IPS-NIHi7 (cell line): ENCODE measurements around the gene ADAMTS2.

Experiments used
- DNase-seq: peaks from one replicate; pipeline ENCODE4 v3.0.0; 2012; ENCODE audit warnings: mixed read lengths; ENCODE audit errors: extremely low spot score

ADAMTS2 gene

GRCh38 chr5:179160584-179160983, 184.7 kb downstream of the ADAMTS2 start:
- DNase-seq, result no peak

GRCh38 chr5:179158556-179158955, 186.7 kb downstream of the ADAMTS2 start:
- DNase-seq, result no peak

- no peak for DNase-seq
Observed at GRCh38 chr5:179154991-179155955, 190.0 kb downstream of the ADAMTS2 start.

GRCh38 chr5:179154346-179154990, 190.8 kb downstream of the ADAMTS2 start:
- no peak for DNase-seq

GRCh38 chr5:179153921-179154345, 191.3 kb downstream of the ADAMTS2 start:
- DNase-seq, result no peak

GRCh38 chr5:179153341-179153901, 191.8 kb downstream of the ADAMTS2 start:
- DNase-seq, result no peak

- no peak for DNase-seq
Observed at GRCh38 chr5:179152941-179153340, 192.3 kb downstream of the ADAMTS2 start.

GRCh38 chr5:179152144-179152895, 192.9 kb downstream of the ADAMTS2 start:
- no peak for DNase-seq

GRCh38 chr5:179151286-179152118, 193.8 kb downstream of the ADAMTS2 start:
- DNase-seq, result no peak

- DNase-seq, result no peak
Observed at GRCh38 chr5:179150011-179150410, 195.2 kb downstream of the ADAMTS2 start.

- no peak for DNase-seq
Observed at GRCh38 chr5:179149278-179149677, 196.0 kb downstream of the ADAMTS2 start.

- DNase-seq, result no peak
Observed at GRCh38 chr5:179148703-179149170, 196.5 kb downstream of the ADAMTS2 start.

GRCh38 chr5:179147991-179148702, 197.1 kb downstream of the ADAMTS2 start:
- no peak for DNase-seq

GRCh38 chr5:179146277-179146676, 199.0 kb downstream of the ADAMTS2 start:
- no peak for DNase-seq

GRCh38 chr5:179143446-179143845, 201.8 kb downstream of the ADAMTS2 start:
- DNase-seq, result peak; percentile 85

- no peak for DNase-seq
Observed at GRCh38 chr5:179142434-179143198, 202.6 kb downstream of the ADAMTS2 start.

- no peak for DNase-seq
Observed at GRCh38 chr5:179141867-179142266, 203.4 kb downstream of the ADAMTS2 start.

- no peak for DNase-seq
Observed at GRCh38 chr5:179140293-179140692, 205.0 kb downstream of the ADAMTS2 start.

- no peak for DNase-seq
Observed at GRCh38 chr5:179139936-179140235, 205.4 kb downstream of the ADAMTS2 start.
